HUES6 (cell line): Measurements from ENCODE around the gene TMEM217.

ENCODE experiments used
- H3K27ac ChIP-seq: 2 replicates; pipeline ENCODE4 v1.7.0; 2013; ENCODE audit warnings: low read depth, mild to moderate bottlenecking, low read length, inconsistent platforms
- H3K27me3 ChIP-seq: 2 replicates; pipeline ENCODE4 v1.6.1; 2013; ENCODE audit warnings: low read length; ENCODE audit not compliant: control insufficient read depth, insufficient read depth
- H3K36me3 ChIP-seq: 2 replicates; pipeline ENCODE4 v1.6.1; 2013; ENCODE audit warnings: low read length; ENCODE audit not compliant: control insufficient read depth, insufficient read depth
- H3K4me1 ChIP-seq: 2 replicates; pipeline ENCODE4 v1.6.1; 2013; ENCODE audit warnings: low read length; ENCODE audit not compliant: control insufficient read depth, insufficient read depth
- H3K4me3 ChIP-seq: 2 replicates; pipeline ENCODE4 v1.5.1; 2013; ENCODE audit warnings: low read depth, low read length
- H3K9ac ChIP-seq: one replicate; pipeline ENCODE4 v1.6.1; 2013; ENCODE audit warnings: mild to moderate bottlenecking, low read length
- H3K9me3 ChIP-seq: 2 replicates; pipeline ENCODE4 v1.6.1; 2013; ENCODE audit warnings: low read depth, low read length; ENCODE audit not compliant: control insufficient read depth, insufficient read depth

The TMEM217 gene

GRCh38 chr6:37243131-37243815, 14.7 kb downstream of the TMEM217 start:
- H3K9ac ChIP-seq = no peak overlapping the region
- peaks cover 3% of the 10 kb centered on the region; the same call in 1 of the 2 replicates for H3K4me1 ChIP-seq
- no peak overlapping the region for H3K4me3 ChIP-seq

DNA sequence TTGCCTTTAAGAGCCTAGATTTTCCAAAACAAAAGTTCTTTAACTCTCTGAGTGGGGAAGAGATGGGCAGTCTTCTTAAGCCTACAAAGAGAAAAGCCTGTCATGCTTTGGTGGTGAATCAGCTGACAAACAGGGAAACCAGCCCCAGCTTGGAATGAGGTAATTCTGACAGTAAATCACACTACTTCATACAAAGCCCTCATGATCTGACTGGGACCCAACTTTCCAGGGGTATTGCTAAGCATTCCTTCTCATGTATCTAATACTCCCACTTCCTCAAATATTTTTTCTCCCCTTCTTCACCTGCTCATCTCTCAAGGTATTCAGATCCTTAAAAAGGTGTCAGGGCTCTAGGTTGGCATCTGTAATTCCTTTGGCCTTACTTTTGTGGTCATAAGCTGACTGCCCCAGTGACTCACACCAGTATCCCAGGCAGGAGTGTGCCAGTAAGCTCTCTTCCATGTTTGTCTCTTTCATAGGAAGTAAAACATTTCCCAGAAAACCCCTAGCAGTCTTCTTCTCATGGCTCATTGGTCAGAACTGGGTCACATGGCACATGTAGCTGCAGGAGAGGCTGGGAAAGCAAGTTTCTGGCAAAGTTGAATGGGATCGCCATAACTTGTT, 15.4 kb downstream of the TMEM217 start:
- no peaks in the 10 kb centered on the region for H3K9me3 ChIP-seq
- peaks cover 3% of the 10 kb centered on the region; the same call in 1 of the 2 replicates for H3K4me1 ChIP-seq
- H3K4me3 ChIP-seq = no peak overlapping the region
- no peak overlapping the region; the same call in 1 of the 2 replicates for H3K27ac ChIP-seq
- no peaks in the 10 kb centered on the region for H3K36me3 ChIP-seq
- H3K9ac ChIP-seq = no peak overlapping the region
- no peaks in the 10 kb centered on the region for H3K27me3 ChIP-seq

More at GRCh38 chr6:37243131-37243815, 14.7 kb downstream of the TMEM217 start:
- Histone ChIP-seq H3K27ac (no peak overlapping the region), H3K36me3 (no peaks in the 10 kb centered on the region), H3K27me3 (no peaks in the 10 kb centered on the region; the same call in 1 of the 2 replicates), H3K9me3 (no peaks in the 10 kb centered on the region)

- Histone ChIP-seq H3K4me1 (peaks cover 3% of the 10 kb centered on the region; the same call in 1 of the 2 replicates), H3K27me3 (no peaks in the 10 kb centered on the region), H3K36me3 (no peaks in the 10 kb centered on the region), H3K9ac (no peak overlapping the region), H3K27ac (no peak overlapping the region; the same call in 1 of the 2 replicates), H3K9me3 (no peaks in the 10 kb centered on the region), H3K4me3 (no peak overlapping the region)
These were observed 16.0 kb downstream of the TMEM217 start for GRCh38 chr6:37241775-37242428.

DNA sequence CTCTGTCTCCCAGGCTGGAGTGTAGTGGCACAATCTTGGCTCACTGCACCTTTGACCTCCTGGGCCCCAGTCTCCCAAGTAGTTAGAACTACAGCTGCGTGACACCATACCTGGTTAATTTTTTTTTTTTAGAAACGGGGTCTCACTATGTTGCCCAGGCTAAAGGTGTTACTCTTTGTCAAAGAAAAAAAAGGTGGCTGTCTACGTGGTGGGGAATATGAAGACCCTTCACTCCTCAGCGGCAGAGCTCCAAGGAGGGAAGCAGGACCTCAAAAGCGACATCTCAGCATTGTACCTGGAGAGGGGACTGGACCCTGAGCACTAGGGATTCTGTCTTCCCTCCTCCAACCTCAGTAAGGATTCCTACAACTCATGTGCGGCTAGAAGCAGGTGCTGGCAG, 16.8 kb downstream of the TMEM217 start:
- H3K36me3 ChIP-seq = no peaks in the 10 kb centered on the region
- H3K27me3 ChIP-seq = no peaks in the 10 kb centered on the region
- H3K27ac ChIP-seq = no peak overlapping the region
- no peak overlapping the region for H3K9ac ChIP-seq
- no peak overlapping the region for H3K4me3 ChIP-seq
- H3K4me1 ChIP-seq = peaks cover 3% of the 10 kb centered on the region; the same call in 1 of the 2 replicates
- H3K9me3 ChIP-seq = no peaks in the 10 kb centered on the region

GRCh38 chr6:37239950-37240713, 17.8 kb downstream of the TMEM217 start:
- no peak overlapping the region for H3K9ac ChIP-seq
- peaks cover 3% of the 10 kb centered on the region; the same call in 1 of the 2 replicates for H3K4me1 ChIP-seq
- no peak overlapping the region for H3K27ac ChIP-seq
- no peaks in the 10 kb centered on the region for H3K36me3 ChIP-seq
- no peak overlapping the region for H3K4me3 ChIP-seq
- H3K27me3 ChIP-seq = no peaks in the 10 kb centered on the region
- H3K9me3 ChIP-seq = no peaks in the 10 kb centered on the region

DNA sequence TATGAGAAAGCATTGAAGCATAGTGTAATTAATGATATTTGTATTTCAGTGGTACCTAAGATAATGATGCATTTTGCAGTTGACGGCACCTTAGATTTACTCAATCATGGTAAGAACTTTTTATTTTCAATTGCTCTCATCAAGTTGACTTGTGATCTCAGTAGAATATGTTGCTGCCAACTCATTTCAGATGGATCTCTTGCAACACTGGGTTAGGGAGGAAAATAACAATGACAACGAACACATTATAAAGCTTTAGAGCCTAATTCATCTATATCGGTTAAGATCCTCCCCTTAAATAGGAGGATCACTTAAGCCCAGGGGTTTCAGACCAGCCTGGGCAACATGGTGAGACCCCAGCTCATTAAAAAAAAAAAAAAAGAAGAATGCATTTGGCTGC, 18.4 kb downstream of the TMEM217 start:
- Histone ChIP-seq H3K36me3 (no peaks in the 10 kb centered on the region), H3K4me3 (no peak overlapping the region), H3K27me3 (no peaks in the 10 kb centered on the region), H3K9me3 (no peaks in the 10 kb centered on the region), H3K4me1 (peaks cover 3% of the 10 kb centered on the region; the same call in 1 of the 2 replicates), H3K27ac (no peak overlapping the region), H3K9ac (no peak overlapping the region)

DNA sequence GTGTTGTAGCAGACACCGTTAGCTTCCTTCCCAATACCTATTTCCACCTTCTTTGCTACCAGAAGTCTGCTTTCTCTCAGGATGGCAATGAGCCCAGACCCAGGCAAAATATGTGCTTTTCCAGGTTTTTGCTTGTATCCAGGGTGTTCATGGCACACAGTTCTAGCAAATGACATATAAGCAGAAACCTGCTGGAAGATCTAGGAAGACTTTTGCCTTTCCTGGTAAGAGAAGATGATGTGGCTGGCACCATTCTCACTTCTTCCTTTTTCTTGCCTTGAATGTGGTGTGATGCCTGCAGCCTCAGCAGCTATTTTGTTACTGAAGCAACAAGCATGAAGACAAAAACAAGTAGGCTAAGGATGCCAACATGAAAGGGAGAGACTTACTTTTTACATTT, 19.6 kb downstream of the TMEM217 start:
- Histone ChIP-seq H3K36me3 (no peaks in the 10 kb centered on the region), H3K4me3 (no peak overlapping the region), H3K4me1 (peaks cover 3% of the 10 kb centered on the region; the same call in 1 of the 2 replicates), H3K9ac (no peak overlapping the region), H3K27me3 (no peaks in the 10 kb centered on the region), H3K27ac (no peak overlapping the region), H3K9me3 (no peaks in the 10 kb centered on the region)

DNA sequence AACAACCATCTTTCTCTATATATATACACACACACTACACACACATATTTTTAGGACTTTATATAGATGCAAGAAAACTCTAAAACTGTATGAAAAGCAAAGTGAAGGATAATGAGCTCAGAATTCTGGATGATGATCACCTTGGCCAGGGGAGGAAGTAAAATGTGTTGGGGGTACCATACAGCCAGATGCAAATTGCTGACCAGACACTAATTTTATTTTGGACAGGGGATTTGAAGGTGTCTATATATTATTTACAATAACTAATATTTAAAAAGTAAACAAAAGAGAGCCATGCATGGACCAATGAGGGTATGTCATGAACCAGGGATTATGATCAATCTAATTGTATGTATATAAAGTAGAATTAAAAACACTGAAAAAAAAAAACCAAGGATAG, 20.2 kb downstream of the TMEM217 start:
- no peak overlapping the region for H3K4me3 ChIP-seq
- no peaks in the 10 kb centered on the region for H3K27me3 ChIP-seq
- H3K4me1 ChIP-seq = peaks cover 3% of the 10 kb centered on the region; the same call in 1 of the 2 replicates
- no peaks in the 10 kb centered on the region for H3K9me3 ChIP-seq
- no peak overlapping the region for H3K9ac ChIP-seq
- no peaks in the 10 kb centered on the region for H3K36me3 ChIP-seq
- no peak overlapping the region for H3K27ac ChIP-seq

DNA sequence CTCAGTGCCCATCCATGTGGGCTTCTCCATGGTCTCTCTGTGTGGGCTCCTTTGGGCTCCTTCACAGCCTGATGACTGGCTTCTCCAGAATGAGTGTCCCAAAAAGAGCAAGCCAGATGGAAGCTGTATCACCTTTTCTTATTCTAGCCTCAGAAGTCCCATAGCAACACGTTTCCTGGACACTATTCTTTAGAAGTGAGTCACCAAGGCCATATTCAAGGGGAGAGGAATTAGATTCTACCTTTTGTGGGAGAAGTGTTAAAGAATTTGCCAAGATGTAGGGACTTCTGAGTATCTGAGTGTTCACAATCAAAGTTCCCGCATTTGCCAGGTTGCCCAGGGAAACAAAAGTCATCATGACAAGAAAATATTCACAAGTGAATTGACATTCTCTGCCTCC, 21.0 kb downstream of the TMEM217 start:
- no peak overlapping the region for H3K27ac ChIP-seq

DNA sequence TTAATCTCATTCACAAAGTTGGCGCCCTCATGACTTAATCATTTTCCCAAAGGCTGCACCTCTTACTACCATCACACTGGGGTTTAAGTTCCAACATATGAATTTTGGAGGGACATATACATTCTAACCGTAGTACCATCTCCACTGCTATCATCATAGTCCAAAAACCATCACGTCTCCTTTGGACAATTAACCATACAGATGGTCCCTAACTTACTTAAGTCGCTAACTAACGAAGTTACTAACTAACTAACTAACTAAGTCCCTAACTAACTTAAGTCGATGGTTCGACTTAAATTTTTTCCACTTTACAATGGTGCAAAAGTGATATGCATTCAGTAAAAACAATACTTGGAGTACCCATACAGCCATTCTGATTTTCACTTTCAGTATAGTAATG, 24.4 kb downstream of the TMEM217 start:
- Histone ChIP-seq H3K4me1 (no peaks in the 10 kb centered on the region), H3K27ac (no peak overlapping the region), H3K9ac (no peak overlapping the region), H3K36me3 (no peaks in the 10 kb centered on the region), H3K9me3 (no peaks in the 10 kb centered on the region), H3K27me3 (no peaks in the 10 kb centered on the region), H3K4me3 (no peak overlapping the region)

More for the DNA sequence above, 21.0 kb downstream of the TMEM217 start:
- Histone ChIP-seq H3K9ac (no peak overlapping the region), H3K36me3 (no peaks in the 10 kb centered on the region), H3K9me3 (no peaks in the 10 kb centered on the region), H3K4me1 (no peaks in the 10 kb centered on the region), H3K4me3 (no peak overlapping the region), H3K27me3 (no peaks in the 10 kb centered on the region)
